Naive thymus-derived CD8-positive, alpha-beta T cell (primary cell): ENCODE data around the gene C1orf174. TPM values are rescaled to one million over a fixed set of nuclear protein-coding genes. Genes with fewer than 3 reads are reported as not detected.

ENCODE experiments used
- ATAC-seq, 2 donors: fragments of 150-1000 bp; cut with Tn5 transposase in 1 of 2; sonication (Bioruptor Pico), chemical (Tn5 transposase) in 1 of 2; 1 replicate in 1 of 2; 2 replicates in 1 of 2; pipeline ENCODE4 v1.10.0; 2021; ENCODE audit warnings: mild to moderate bottlenecking in 2 of 2, moderate library complexity in 2 of 2
- POLR2A ChIA-PET: fragments of 350-600 bp; sonication (Branson Sonifier 250); formaldehyde crosslinking; loops from one replicate; lab custom pipeline; 2021; ENCODE audit warnings: antibody characterized with exemption; lab: Charles Lee
- DNase-seq, 10 donors: peaks; one replicate each; pipeline versions ENCODE4 v3.0.0 to v3.0.0-alpha.2; 2020 to 2022
- H3K27ac Mint-ChIP-seq, 10 donors: one replicate each; pipeline ENCODE4 v1.8.0; 2020 to 2022; ENCODE audit warnings: mild to moderate bottlenecking in 10 of 10, mixed read lengths in 10 of 10, moderate library complexity in 4 of 10, inconsistent platforms in 1 of 10
- H3K27me3 Mint-ChIP-seq, 5 donors: one replicate each; pipeline ENCODE4 v1.8.0; 2021 to 2022; ENCODE audit warnings: mixed read lengths in 5 of 5
- H3K36me3 Mint-ChIP-seq, 3 donors: one replicate each; pipeline ENCODE4 v1.8.0; 2020 to 2022; ENCODE audit warnings: mixed read lengths in 3 of 3, mild to moderate bottlenecking in 2 of 3, inconsistent platforms in 1 of 3
- H3K4me1 Mint-ChIP-seq, 4 donors: one replicate each; pipeline ENCODE4 v1.8.0; 2021 to 2022; ENCODE audit warnings: mixed read lengths in 4 of 4
- H3K4me3 Mint-ChIP-seq, 10 donors: one replicate each; pipeline ENCODE4 v1.8.0; 2020 to 2022; ENCODE audit warnings: mild to moderate bottlenecking in 10 of 10, mixed read lengths in 10 of 10, moderate library complexity in 6 of 10, inconsistent platforms in 1 of 10
- H3K9me3 Mint-ChIP-seq, 9 donors: one replicate each; pipeline ENCODE4 v1.8.0; 2020 to 2022; ENCODE audit warnings: mixed read lengths in 9 of 9, mild to moderate bottlenecking in 3 of 9, inconsistent platforms in 1 of 9, moderate library complexity in 1 of 9
- polyA plus RNA-seq, 3 donors: library from polyadenylated mRNA; unstranded; fragments of 300-500 nt; fragmentation: Illumina TruSeq; gene quantifications; one replicate each; pipeline ENCODE4 v1.2.3, GENCODE V29; 2021
- total RNA-seq, 8 experiments: library from RNA in 2 of 8; stranded (reverse) in 2 of 8; gene quantifications; one replicate each; pipeline ENCODE4 v1.2.3 and lab custom pipeline; 2021 to 2026

The C1orf174 gene
- total and polyA plus RNA-seq, 5 experiments from 2014 or later = 16.4 to 29.9 (median 27.6) TPM

GRCh38 chr1:3847081-3847480 lies 53.0 kb downstream of the C1orf174 start:
- Mint-ChIP-seq H3K27ac (no peak overlapping the region), H3K9me3 (no peaks in the 10 kb centered on the region), H3K4me1 (peaks cover 0 to 2% (median 0%) of the 10 kb centered on the region in 4 donors), H3K27me3 (no peaks in the 10 kb centered on the region), H3K36me3 (peaks cover 4 to 81% (median 20%) of the 10 kb centered on the region in 3 donors), H3K4me3 (no peak overlapping the region)
- DNase-seq = no peak
- ATAC-seq = no peak
- POLR2A ChIA-PET = no interaction called here

- H3K27me3 Mint-ChIP-seq = no peaks in the 10 kb centered on the region
- peaks cover 0 to 2% (median 0%) of the 10 kb centered on the region in 4 donors for H3K4me1 Mint-ChIP-seq
- no peak overlapping the region for H3K4me3 Mint-ChIP-seq
- ATAC-seq = no peak
- no peak overlapping the region for H3K27ac Mint-ChIP-seq
- no peaks in the 10 kb centered on the region for H3K9me3 Mint-ChIP-seq
- DNase-seq = no peak
- POLR2A ChIA-PET = no interaction called here
- peaks cover 4 to 83% (median 23%) of the 10 kb centered on the region in 3 donors for H3K36me3 Mint-ChIP-seq
Observed at GRCh38 chr1:3846541-3846940, 53.5 kb downstream of the C1orf174 start.

- POLR2A ChIA-PET = no interaction called here
- H3K4me3 Mint-ChIP-seq = no peak overlapping the region
Observed at GRCh38 chr1:3842912-3843311, 57.2 kb downstream of the C1orf174 start.

DNA sequence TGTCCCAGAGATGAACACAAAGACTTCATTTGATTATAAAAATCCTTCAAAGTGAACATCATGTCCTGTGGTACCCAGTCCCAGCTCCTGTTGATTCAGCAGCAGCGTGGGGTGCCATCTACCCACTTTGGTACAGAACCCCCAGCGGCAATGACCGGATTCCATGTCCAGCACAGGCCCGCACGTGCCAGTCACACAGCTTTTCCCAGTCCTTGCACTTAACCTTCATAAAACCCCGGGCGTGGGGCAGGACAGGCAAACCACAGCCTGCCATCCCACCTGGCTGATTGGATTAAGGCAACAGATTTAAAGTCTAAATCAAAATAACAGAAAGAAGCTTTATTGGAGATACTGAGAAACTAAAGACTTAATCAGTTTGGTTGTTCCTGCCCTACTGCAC lies 58.6 kb downstream of the C1orf174 start:
- ATAC-seq (no peak), DNase-seq (no peak)
- peaks cover 15 to 85% (median 42%) of the 10 kb centered on the region in 3 donors for H3K36me3 Mint-ChIP-seq
- H3K27ac Mint-ChIP-seq = no peak overlapping the region
- H3K4me3 Mint-ChIP-seq = no peak overlapping the region
- H3K27me3 Mint-ChIP-seq = no peaks in the 10 kb centered on the region
- H3K9me3 Mint-ChIP-seq = peaks cover 0 to 10% (median 0%) of the 10 kb centered on the region in 9 donors
- POLR2A ChIA-PET = no interaction called here
- no peaks in the 10 kb centered on the region for H3K4me1 Mint-ChIP-seq

More at GRCh38 chr1:3842912-3843311, 57.2 kb downstream of the C1orf174 start:
- Mint-ChIP-seq H3K36me3 (peaks cover 19 to 85% (median 36%) of the 10 kb centered on the region in 3 donors), H3K9me3 (peaks cover 0 to 4% (median 0%) of the 10 kb centered on the region in 9 donors), H3K4me1 (no peaks in the 10 kb centered on the region), H3K27ac (no peak overlapping the region), H3K27me3 (no peaks in the 10 kb centered on the region)
- ATAC-seq = no peak
- no peak for DNase-seq

Other genes starting within 250 kb of the C1orf174 start
- gene TP73, start 247.8 kb downstream of the C1orf174 start, total RNA-seq = not detected
- under 1 TPM in 2 of 3 donors, not detected in 1; 0.04 to 0.06 TPM for gene TP73, start 247.8 kb downstream of the C1orf174 start, polyA plus RNA-seq
- not detected for gene CCDC27, start 147.8 kb downstream of the C1orf174 start, total RNA-seq
- not detected for gene CCDC27, start 147.8 kb downstream of the C1orf174 start, polyA plus RNA-seq
- 1 to 10 TPM; 2.8 to 5.7 TPM for gene SMIM1, start 127.5 kb downstream of the C1orf174 start, total RNA-seq
- gene SMIM1, start 127.5 kb downstream of the C1orf174 start, polyA plus RNA-seq = 1 to 10 TPM; 1.3 to 2.3 (median 1.4) TPM
- gene LRRC47, start 103.8 kb downstream of the C1orf174 start, total RNA-seq = 10 to 100 TPM; 46.0 to 52.6 TPM
- gene LRRC47, start 103.8 kb downstream of the C1orf174 start, polyA plus RNA-seq = 10 to 100 TPM; 23.9 to 34.9 (median 34.6) TPM
- 10 to 100 TPM; 51.3 to 59.0 TPM for gene CEP104, start 43.1 kb downstream of the C1orf174 start, total RNA-seq
- gene CEP104, start 43.1 kb downstream of the C1orf174 start, polyA plus RNA-seq = 10 to 100 TPM; 13.1 to 19.4 (median 18.4) TPM
- gene DFFB, start 42.8 kb downstream of the C1orf174 start, total RNA-seq = 10 to 100 TPM; 20.6 to 21.1 TPM
- gene DFFB, start 42.8 kb downstream of the C1orf174 start, polyA plus RNA-seq = 10 to 100 TPM in 1 of 3 donors, 1 to 10 TPM in 2; 8.5 to 12.5 (median 9.8) TPM